H1 (cell line): Measurements from ENCODE around the gene TMC6. TPM values are rescaled to one million over a fixed set of nuclear protein-coding genes. Genes with fewer than 3 reads are reported as not detected.

ENCODE experiments used
- GABPA ChIP-seq: IDR thresholded peaks from 2 replicates; pipeline ENCODE4 v1.6.1; 2011; ENCODE audit warnings: mild to moderate bottlenecking, low read length, moderate library complexity, borderline replicate concordance; ENCODE audit not compliant: insufficient read depth
- KDM4A ChIP-seq: IDR thresholded peaks from one replicate; pipeline ENCODE4 v1.7.1; 2012; ENCODE audit warnings: low read depth, mild to moderate bottlenecking, moderate library complexity, low read length, inconsistent platforms; ENCODE audit not compliant: severe bottlenecking
- KDM5A ChIP-seq: fragments of 200-600 bp; IDR thresholded peaks from 2 replicates; pipeline ENCODE4 v1.7.1; 2012; ENCODE audit warnings: mild to moderate bottlenecking, low read length, inconsistent platforms, mixed read lengths
- POU5F1 ChIP-seq: IDR thresholded peaks from 2 replicates; pipeline ENCODE4 v1.6.1; 2011; ENCODE audit warnings: low read depth, mild to moderate bottlenecking, low read length, moderate library complexity
- polyA plus RNA-seq, 7 experiments: library from polyadenylated mRNA; depleted of rRNA in 3 of 7; stranded (reverse) in 5 of 7; unstranded in 2 of 7; fragments of >200 nt in 5 of 7; fragments of 200-250 nt in 2 of 7; gene quantifications; 1 replicate in 5 of 7; 2 replicates in 1 of 7; 4 replicates in 1 of 7; pipeline versions ENCODE4 v1.2.1 to v1.2.3, GENCODE V29; 2011 to 2013; ENCODE audit warnings: missing spikeins in 2 of 7, mixed read lengths in 2 of 7
- total RNA-seq: library from RNA; stranded (reverse); fragmentation: NEBNext Ultra II Directional; extraction: Animal tissue kit (Norgen Biotek cat#: 25700); gene quantifications from 2 replicates; pipeline ENCODE4 v1.2.1, GENCODE V29; 2021

The TMC6 gene
- total and polyA plus RNA-seq, 2 of the 8 experiments (the other 6 are each of a cell fraction or from before 2014, with no cell fraction given), result 39.4 to 77.6 TPM

DNA sequence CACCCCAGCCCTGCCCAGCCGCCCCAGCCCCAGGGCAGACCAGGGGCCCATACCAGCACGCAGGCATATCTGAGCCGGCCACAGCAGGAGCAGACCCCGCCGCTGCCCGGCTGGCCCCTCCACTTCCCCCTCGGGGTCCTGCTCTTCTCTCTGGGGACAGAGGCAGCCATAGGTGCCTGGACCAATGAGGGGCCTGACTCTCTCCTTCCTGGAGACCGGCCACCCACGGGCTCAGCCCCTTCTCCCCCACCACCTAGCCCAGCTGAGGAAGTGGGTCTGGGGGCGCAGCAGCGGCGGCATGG lies 3.8 kb downstream of the TMC6 start (continued):
- no peak for TF ChIP-seq GABPA
- TF ChIP-seq POU5F1, result no peak
- no peak for TF ChIP-seq KDM5A
- no peak for TF ChIP-seq KDM4A
